Bronchial epithelial cell (primary cell): ENCODE data around the gene SOX10. TPM values are rescaled to one million over a fixed set of nuclear protein-coding genes. Genes with fewer than 3 reads are reported as not detected.

ENCODE experiments used
- DNase-seq: peaks from one replicate; pipeline ENCODE4 v3.0.0-alpha.2; 2010; ENCODE audit warnings: low read depth
- FAIRE-seq: peaks from 2 replicates; lab custom pipeline; 2011; peaks lifted over from hg19 to GRCh38; lab: Jason Lieb, UNC
- H3K27me3 ChIP-seq: 2 replicates; pipeline ENCODE4 v1.5.1; 2011; ENCODE audit warnings: low read length; ENCODE audit not compliant: control insufficient read depth, insufficient read depth
- H3K36me3 ChIP-seq: 2 replicates; pipeline ENCODE4 v1.5.1; 2011; ENCODE audit warnings: low read length; ENCODE audit not compliant: control insufficient read depth, insufficient read depth
- H3K4me3 ChIP-seq: 2 replicates; pipeline ENCODE4 v1.5.1; 2011; ENCODE audit warnings: mild to moderate bottlenecking, low read depth, low read length, control low read depth
- total RNA-seq: library from RNA; depleted of rRNA; stranded (reverse); fragments of >200 nt; gene quantifications from 2 replicates; pipeline ENCODE4 v1.2.1, GENCODE V29; 2014
- TF ChIP-seq, protein P1 (sequence below): IDR thresholded peaks from 2 replicates; pipeline ENCODE4 v1.5.1; 2011; ENCODE audit warnings: mild to moderate bottlenecking, moderate library complexity, low read length, control low read depth, inconsistent platforms; ENCODE audit not compliant: insufficient read depth, severe bottlenecking

Gene SOX10
- total RNA-seq, 1 donor from 2014 or later, result not detected

DNA sequence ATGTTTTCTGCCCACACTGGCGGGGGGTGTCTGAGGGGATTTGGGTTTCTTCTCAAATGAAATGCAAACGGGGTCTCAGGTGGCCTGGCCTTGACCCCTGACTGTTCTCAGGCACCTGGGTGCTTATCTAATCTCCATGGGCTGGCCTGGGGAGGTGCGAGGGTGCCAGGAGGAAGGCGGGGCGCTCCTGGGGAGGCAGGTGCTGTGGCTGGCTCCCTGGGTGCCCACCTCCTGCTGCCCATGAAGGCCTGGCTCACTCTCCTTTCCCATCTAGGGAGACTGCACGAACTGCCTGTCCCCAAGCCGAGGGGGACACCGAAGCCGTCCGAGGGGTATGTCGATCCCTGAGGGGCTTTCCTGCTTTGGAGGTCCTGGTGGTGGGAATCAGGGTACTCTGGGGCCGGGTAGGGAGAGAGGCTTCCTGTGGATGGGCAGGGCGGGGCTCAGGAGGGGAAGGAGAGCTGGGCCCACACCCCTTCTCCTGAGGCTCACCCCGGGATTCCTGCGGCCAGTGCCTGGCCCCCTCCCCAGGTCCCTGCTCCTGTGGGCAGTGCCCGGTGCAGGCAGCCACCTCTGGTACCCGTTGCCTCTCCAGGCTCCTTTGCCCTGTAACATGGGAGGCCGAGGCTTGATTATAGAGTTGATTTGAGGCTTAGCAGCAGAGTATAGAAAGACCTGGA, 59.8 kb downstream of the SOX10 start:
- no peak for DNase-seq
- Histone ChIP-seq H3K36me3 (peaks cover 63% of the 10 kb centered on the region), H3K4me3 (no peak overlapping the region), H3K27me3 (no peaks in the 10 kb centered on the region)
- TF ChIP-seq, protein P1, sequence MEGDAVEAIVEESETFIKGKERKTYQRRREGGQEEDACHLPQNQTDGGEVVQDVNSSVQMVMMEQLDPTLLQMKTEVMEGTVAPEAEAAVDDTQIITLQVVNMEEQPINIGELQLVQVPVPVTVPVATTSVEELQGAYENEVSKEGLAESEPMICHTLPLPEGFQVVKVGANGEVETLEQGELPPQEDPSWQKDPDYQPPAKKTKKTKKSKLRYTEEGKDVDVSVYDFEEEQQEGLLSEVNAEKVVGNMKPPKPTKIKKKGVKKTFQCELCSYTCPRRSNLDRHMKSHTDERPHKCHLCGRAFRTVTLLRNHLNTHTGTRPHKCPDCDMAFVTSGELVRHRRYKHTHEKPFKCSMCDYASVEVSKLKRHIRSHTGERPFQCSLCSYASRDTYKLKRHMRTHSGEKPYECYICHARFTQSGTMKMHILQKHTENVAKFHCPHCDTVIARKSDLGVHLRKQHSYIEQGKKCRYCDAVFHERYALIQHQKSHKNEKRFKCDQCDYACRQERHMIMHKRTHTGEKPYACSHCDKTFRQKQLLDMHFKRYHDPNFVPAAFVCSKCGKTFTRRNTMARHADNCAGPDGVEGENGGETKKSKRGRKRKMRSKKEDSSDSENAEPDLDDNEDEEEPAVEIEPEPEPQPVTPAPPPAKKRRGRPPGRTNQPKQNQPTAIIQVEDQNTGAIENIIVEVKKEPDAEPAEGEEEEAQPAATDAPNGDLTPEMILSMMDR, result no peak
- FAIRE-seq, result no peak

DNA sequence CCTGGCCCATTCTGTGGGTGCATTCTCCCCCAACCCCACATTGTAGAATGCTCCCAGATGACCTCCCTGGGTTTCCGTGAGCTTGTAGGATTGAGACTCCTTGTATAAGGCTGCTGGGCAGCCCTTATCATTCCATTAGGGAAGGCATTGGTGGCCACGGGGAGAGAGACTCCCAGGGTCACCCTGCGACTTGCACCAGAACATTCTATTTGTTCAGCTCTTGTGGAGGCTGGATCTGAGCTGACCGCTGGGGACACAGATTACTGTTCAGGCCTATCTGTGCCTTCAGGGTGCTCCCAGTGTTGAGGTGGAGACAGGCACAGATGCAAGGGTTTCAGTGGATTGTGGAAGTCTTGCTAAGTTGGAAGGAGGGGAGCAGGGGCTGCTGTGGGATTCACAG, 60.4 kb downstream of the SOX10 start:
- Histone ChIP-seq H3K36me3 (peaks cover 61% of the 10 kb centered on the region), H3K4me3 (no peak overlapping the region), H3K27me3 (no peaks in the 10 kb centered on the region)
- TF ChIP-seq, protein P1, result no peak
- peak; percentile 75 for FAIRE-seq
- DNase-seq, result no peak

Other genes starting within 250 kb of the SOX10 start
- 12.8 and 27.6 TPM in 2 replicates for gene GCAT, start 176.6 kb downstream of the SOX10 start, total RNA-seq
- not detected in 2 replicates for gene GALR3, start 161.2 kb downstream of the SOX10 start, total RNA-seq
- gene ANKRD54, start 140.2 kb downstream of the SOX10 start, total RNA-seq, result 18.7 and 18.9 TPM in 2 replicates
- gene EIF3L, start 135.1 kb downstream of the SOX10 start, total RNA-seq, result 267 and 420 TPM in 2 replicates
- gene MICALL1, start 78.3 kb downstream of the SOX10 start, total RNA-seq, result 143 and 201 TPM in 2 replicates
- gene C22orf23, start 31.0 kb downstream of the SOX10 start, total RNA-seq, result not detected in 2 replicates
- gene POLR2F, start 30.9 kb downstream of the SOX10 start, total RNA-seq, result 23.7 and 41.0 TPM in 2 replicates
- gene PICK1, start 72.8 kb upstream of the SOX10 start, total RNA-seq, result 27.9 and 31.6 TPM in 2 replicates
- 0.26 TPM in 1 of 2 replicates, not detected in the other for gene SLC16A8, start 99.6 kb upstream of the SOX10 start, total RNA-seq
- gene BAIAP2L2, start 126.1 kb upstream of the SOX10 start, total RNA-seq, result 0.26 and 0.38 TPM in 2 replicates
- 7.9 and 9.6 TPM in 2 replicates for gene PLA2G6, start 197.3 kb upstream of the SOX10 start, total RNA-seq
- 15.5 and 25.0 TPM in 2 replicates for gene MAFF, start 217.4 kb upstream of the SOX10 start, total RNA-seq